GM12801 (cell line): Measurements from ENCODE around the gene GRIK4.

Experiments used
- TF ChIP-seq, protein P1 (sequence below): IDR thresholded peaks from one replicate; pipeline ENCODE4 v1.5.1; 2011; ENCODE audit warnings: control low read depth; ENCODE audit not compliant: insufficient read length; ENCODE audit errors: extremely low read depth

Gene GRIK4

DNA sequence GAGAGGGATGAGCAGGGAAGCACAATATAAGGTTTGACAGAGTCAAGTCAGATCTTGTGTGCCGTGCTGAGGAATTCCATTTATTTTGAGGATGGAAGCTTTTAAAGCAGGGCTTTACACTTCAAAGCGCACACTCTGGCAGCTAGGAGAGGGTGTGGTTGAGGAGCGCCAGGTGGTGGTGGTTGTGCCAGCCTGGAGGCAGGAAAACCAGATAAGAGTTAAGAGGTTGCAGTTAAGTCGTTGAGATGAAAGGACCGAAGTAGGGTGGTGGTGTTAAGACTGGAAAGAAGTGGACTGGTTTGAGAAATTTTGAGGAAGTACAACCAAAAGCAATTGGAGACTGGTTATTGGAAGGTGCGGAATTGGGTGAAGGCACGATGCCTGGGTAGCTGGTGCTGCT lies 280.8 kb downstream of the GRIK4 start:
- TF ChIP-seq, protein P1, sequence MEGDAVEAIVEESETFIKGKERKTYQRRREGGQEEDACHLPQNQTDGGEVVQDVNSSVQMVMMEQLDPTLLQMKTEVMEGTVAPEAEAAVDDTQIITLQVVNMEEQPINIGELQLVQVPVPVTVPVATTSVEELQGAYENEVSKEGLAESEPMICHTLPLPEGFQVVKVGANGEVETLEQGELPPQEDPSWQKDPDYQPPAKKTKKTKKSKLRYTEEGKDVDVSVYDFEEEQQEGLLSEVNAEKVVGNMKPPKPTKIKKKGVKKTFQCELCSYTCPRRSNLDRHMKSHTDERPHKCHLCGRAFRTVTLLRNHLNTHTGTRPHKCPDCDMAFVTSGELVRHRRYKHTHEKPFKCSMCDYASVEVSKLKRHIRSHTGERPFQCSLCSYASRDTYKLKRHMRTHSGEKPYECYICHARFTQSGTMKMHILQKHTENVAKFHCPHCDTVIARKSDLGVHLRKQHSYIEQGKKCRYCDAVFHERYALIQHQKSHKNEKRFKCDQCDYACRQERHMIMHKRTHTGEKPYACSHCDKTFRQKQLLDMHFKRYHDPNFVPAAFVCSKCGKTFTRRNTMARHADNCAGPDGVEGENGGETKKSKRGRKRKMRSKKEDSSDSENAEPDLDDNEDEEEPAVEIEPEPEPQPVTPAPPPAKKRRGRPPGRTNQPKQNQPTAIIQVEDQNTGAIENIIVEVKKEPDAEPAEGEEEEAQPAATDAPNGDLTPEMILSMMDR = no peak

GRCh38 chr11:120793150-120793549 lies 281.6 kb downstream of the GRIK4 start:
- TF ChIP-seq, protein P1 = no peak

- TF ChIP-seq, protein P1 = no peak
Measured at GRCh38 chr11:120793806-120794479, 282.4 kb downstream of the GRIK4 start.

DNA sequence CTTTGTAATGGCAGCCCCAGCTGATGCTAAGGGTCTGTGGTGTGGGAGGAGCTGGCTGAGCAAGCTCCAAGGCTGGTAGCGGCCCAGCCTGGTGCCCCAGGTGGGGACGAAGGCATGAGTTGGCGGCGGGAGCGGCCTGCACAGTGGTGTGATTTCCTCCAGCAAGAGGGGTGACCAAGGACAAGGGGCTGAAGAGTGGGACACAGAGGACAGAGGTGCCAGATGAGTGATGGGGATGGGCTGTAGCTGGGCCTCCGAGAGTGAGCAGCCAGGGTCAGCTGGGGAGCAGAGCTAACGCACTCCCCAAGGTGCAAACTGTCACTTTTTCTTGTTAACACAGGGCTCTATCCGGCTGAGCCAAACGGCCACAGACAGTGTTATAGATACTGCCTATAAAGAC lies 283.2 kb downstream of the GRIK4 start:
- TF ChIP-seq, protein P1 = no peak

GRCh38 chr11:120795185-120795584 lies 283.6 kb downstream of the GRIK4 start:
- TF ChIP-seq, protein P1 = no peak

GRCh38 chr11:120797143-120797542 lies 285.6 kb downstream of the GRIK4 start:
- TF ChIP-seq, protein P1 = no peak

GRCh38 chr11:120798854-120799253 lies 287.3 kb downstream of the GRIK4 start:
- TF ChIP-seq, protein P1 = no peak
